HG03095 (cell line): ENCODE measurements around the gene PRR23E.

Experiments used
- ATAC-seq: cut with Tn5 transposase; IDR thresholded peaks from one replicate; pipeline ENCODE4 v1.9.1; 2021; ENCODE audit warnings: moderate library complexity; ENCODE audit not compliant: unreplicated experiment

Gene PRR23E

GRCh38 chr3:127192576-127193232, at the start of gene PRR23E:
Gene PRR23E (plus strand): TSS chr3:127193131. CDS start chr3:127196686, 3,555 bp downstream.
- ATAC-seq, result no peak

- ATAC-seq, result no peak
These were observed 49.8 kb upstream of the PRR23E start for GRCh38 chr3:127143172-127143571.

GRCh38 chr3:127144631-127145030, 48.3 kb upstream of the PRR23E start:
- ATAC-seq, result no peak

GRCh38 chr3:127145266-127145665, 47.7 kb upstream of the PRR23E start:
- ATAC-seq, result no peak

GRCh38 chr3:127147291-127147885, 45.5 kb upstream of the PRR23E start:
- no peak for ATAC-seq

- ATAC-seq, result no peak
These were observed 43.2 kb upstream of the PRR23E start for GRCh38 chr3:127149621-127150310.

GRCh38 chr3:127150513-127151250, 42.2 kb upstream of the PRR23E start:
- no peak for ATAC-seq

- ATAC-seq, result no peak
These were observed 41.7 kb upstream of the PRR23E start for GRCh38 chr3:127151251-127151564.

- no peak for ATAC-seq
These were observed 40.8 kb upstream of the PRR23E start for GRCh38 chr3:127151992-127152650.

- ATAC-seq, result no peak
These were observed 40.0 kb upstream of the PRR23E start for GRCh38 chr3:127152684-127153505.

- ATAC-seq, result no peak
These were observed 39.5 kb upstream of the PRR23E start for GRCh38 chr3:127153506-127153815.

GRCh38 chr3:127156338-127157050, 36.4 kb upstream of the PRR23E start:
- ATAC-seq, result no peak

GRCh38 chr3:127157171-127157828, 35.6 kb upstream of the PRR23E start:
- no peak for ATAC-seq

- ATAC-seq, result no peak
These were observed 34.2 kb upstream of the PRR23E start for GRCh38 chr3:127158614-127159229.

- no peak for ATAC-seq
These were observed 33.4 kb upstream of the PRR23E start for GRCh38 chr3:127159543-127159942.

GRCh38 chr3:127161236-127161635, 31.7 kb upstream of the PRR23E start:
- ATAC-seq, result no peak

GRCh38 chr3:127161973-127162579, 30.9 kb upstream of the PRR23E start:
- no peak for ATAC-seq

- ATAC-seq, result no peak
These were observed 29.8 kb upstream of the PRR23E start for GRCh38 chr3:127162947-127163645.
